Heart right ventricle (tissue), 16 donors: ENCODE results near the gene ZBTB7A. TPM values are rescaled to one million over a fixed set of nuclear protein-coding genes. Genes with fewer than 3 reads are reported as not detected.

Experiments
- ATAC-seq, 8 donors: fragments of 200-7000 bp; cut with Tn5 transposase; one replicate each; pipeline ENCODE4 v1.9.1; 2020; ENCODE audit warnings: mild to moderate bottlenecking in 8 of 8, moderate library complexity in 8 of 8, moderate number of reproducible peaks in 1 of 8
- DNase-seq, 2 donors: peaks; one replicate each; pipeline ENCODE4 v3.0.0-alpha.2; 2020
- H3K27ac ChIP-seq, 10 donors: fragments of 200-600 bp; sonication (generic) in 2 of 10; one replicate each; pipeline versions ENCODE4 v1.5.0 to v1.8.0; 2020 to 2022; ENCODE audit warnings: mild to moderate bottlenecking in 3 of 10
- H3K27me3 ChIP-seq, 7 donors: fragments of 200-600 bp; one replicate each; pipeline ENCODE4 v1.8.0; 2021 to 2022; ENCODE audit warnings: mild to moderate bottlenecking in 2 of 7
- H3K36me3 ChIP-seq, 9 donors: fragments of 200-600 bp; sonication (generic) in 1 of 9; one replicate each; pipeline versions ENCODE4 v1.5.0 to v1.8.0; 2020 to 2022; ENCODE audit warnings: mild to moderate bottlenecking in 2 of 9
- H3K4me1 ChIP-seq, 9 donors: fragments of 200-600 bp; sonication (generic) in 1 of 9; one replicate each; pipeline versions ENCODE4 v1.5.0 to v1.8.0; 2020 to 2022; ENCODE audit warnings: mild to moderate bottlenecking in 4 of 9
- H3K4me3 ChIP-seq, 10 donors: fragments of 200-600 bp; sonication (generic) in 2 of 10; one replicate each; pipeline versions ENCODE4 v1.5.0 to v1.8.0; 2020 to 2022; ENCODE audit warnings: mild to moderate bottlenecking in 7 of 10, moderate library complexity in 2 of 10
- H3K9me3 ChIP-seq, 11 donors: fragments of 200-600 bp in 10 of 11; sonication (generic) in 2 of 11; one replicate each; pipeline versions ENCODE4 v1.5.0 to v1.8.0; 2013 to 2022; ENCODE audit warnings: mild to moderate bottlenecking in 2 of 11, control low read depth in 1 of 11, moderate library complexity in 1 of 11
- CTCF ChIP-seq, 9 donors: fragments of 200-600 bp; sonication (generic) in 2 of 9; IDR thresholded peaks; one replicate each; pipeline versions ENCODE4 v1.5.0 to v1.8.0; 2021 to 2022; ENCODE audit warnings: antibody characterized with exemption in 9 of 9, mild to moderate bottlenecking in 5 of 9, moderate library complexity in 1 of 9
- WGBS, 2 donors: extraction: QIAGEN DNeasy Blood & Tissue Kit; methylation state at CpG; one replicate each; pipeline ENCODE4 v1.1.7; 2013; ENCODE audit warnings: inconsistent platforms in 1 of 2; 5-methylcytosine and 5-hydroxymethylcytosine counted together
- intact Hi-C, 10 donors: fragments of 100-400 bp; cut with DNase I; formaldehyde crosslinking; loops; one replicate each; pipeline versions ENCODE4 v1.11.1 to v1.14.2; 2022
- polyA plus RNA-seq, 2 donors: library from polyadenylated mRNA; stranded (reverse); fragments of 200-250 nt; gene quantifications; one replicate each; pipeline ENCODE4 v1.2.3, GENCODE V29; 2013
- total RNA-seq, 10 donors: library from RNA; stranded (reverse); fragmentation: NEBNext Ultra II Directional in 3 of 10; extraction: Animal tissue kit (Norgen Biotek cat#: 25700) in 3 of 10; gene quantifications; one replicate each; pipeline versions ENCODE4 v1.2.1 to v1.2.4, GENCODE V29; 2021 to 2023
- donor health status: Arrhythmogenic right ventricular cardiomyopathy.
- donor health status: ischemic (EF 13 %, LVEDD 7.1; RV severe dilation, severe dysfunction).
- donor health status: healthy with polysubstance abuse.
- donor health status: DM: no; HTN: yes; CAD: no.
- donor health status: DM: no; HTN: no; CAD: no.
- donor health status: ischemic (EF 25% LVEDD 6.9; RV normal size, moderate dysfunction).
- donor health status: ischemic (EF 25% LVEDD 5.7; RV mildly dilated, moderate dysfunction).
- donor health status: healthy.
- donor health status: DM: yes; HTN: yes; CAD: no.
- donor health status: Ischemic cardiomyopathy.
- donor health status: ischemic (EF 35%, LVEDD 5.7; RV mildly dilated, moderate dysfunction).
- donor health status: nonischemic (EF 11% LVEDD 7.7; RV severe dilation, severe dysfunction).
- donor health status: DM: yes; HTN: yes; CAD: no.
- donor health status: PGD.
- donor health status: ischemic (EF 29% LVEDD 5.4; RV normal size, mild dysfunction).
- donor health status: nonischemic (EF 23%, LVEDD 6.1; RV moderate dilation, normal function).

The ZBTB7A gene
- total and polyA plus RNA-seq, 12 donors: 9.6 to 40.5 (median 25.2) TPM

DNA sequence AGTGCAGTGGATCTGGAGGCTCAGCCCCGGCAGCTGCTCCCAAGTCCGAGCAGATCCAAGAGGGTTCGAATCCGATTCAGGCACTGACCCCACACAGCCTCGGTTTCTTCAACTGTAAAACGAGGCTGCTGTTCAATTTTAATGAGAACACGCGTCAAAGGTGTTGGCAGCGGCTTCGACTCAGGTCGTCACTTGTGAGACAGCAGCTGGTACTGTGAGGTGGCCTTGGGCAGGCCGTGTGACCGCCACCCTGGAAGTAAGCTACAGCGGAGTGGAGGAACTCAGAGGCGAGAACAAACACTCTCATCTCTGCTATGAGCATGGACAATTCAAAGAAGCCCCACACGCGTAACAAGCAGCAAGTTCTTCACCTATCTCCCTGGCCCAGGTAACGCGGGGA, 47.5 kb upstream of the ZBTB7A start:
- intact Hi-C loops: loop anchor here in 2 of 10 donors (5.0 to 10.0 kb wide), 2 partner anchors 37 to 119 kb away; no protein-coding TSS in a partner anchor
- peaks cover 0 to 98% (median 31%) of the 10 kb centered on the region in 9 donors for H3K36me3 ChIP-seq

GRCh38 chr19:4113398-4114088, 46.8 kb upstream of the ZBTB7A start:
- 71 to 72% methylated on average over 22 of the region's 22 CpGs for WGBS, 2 donors
- TF ChIP-seq CTCF (IDR thresholded peaks at IDR 0.05): no peak
- H3K4me3 ChIP-seq: no peak overlapping the region
- H3K36me3 ChIP-seq: peaks cover 0 to 98% (median 38%) of the 10 kb centered on the region in 9 donors
- H3K27ac ChIP-seq: peak overlapping the region in 2 of 10 donors; percentile 25 to 36
- H3K27me3 ChIP-seq: no peaks in the 10 kb centered on the region
- peaks cover 6 to 39% (median 30%) of the 10 kb centered on the region in 9 donors for H3K4me1 ChIP-seq
- intact Hi-C loops: loop anchor here in 2 of 10 donors (5.0 to 10.0 kb wide), 2 partner anchors 36 to 119 kb away; no protein-coding TSS in a partner anchor
- no peaks in the 10 kb centered on the region for H3K9me3 ChIP-seq
- ATAC-seq (peak in 6 of 8 donors; percentile 28 to 65 (median 36)), DNase-seq (no peak)

More for the DNA sequence above, 47.5 kb upstream of the ZBTB7A start:
- Histone ChIP-seq H3K4me3 (no peak overlapping the region), H3K9me3 (no peaks in the 10 kb centered on the region), H3K4me1 (peaks cover 6 to 37% (median 30%) of the 10 kb centered on the region in 9 donors), H3K27me3 (no peaks in the 10 kb centered on the region), H3K27ac (peak overlapping the region in 2 of 10 donors; percentile 36 to 75)
- ATAC-seq (no peak), DNase-seq (no peak)
- 90 to 91% methylated on average over 19 of the region's 19 CpGs for WGBS, 2 donors
- TF ChIP-seq CTCF (IDR thresholded peaks at IDR 0.05): no peak

GRCh38 chr19:4112367-4112766, 45.7 kb upstream of the ZBTB7A start:
- Histone ChIP-seq H3K4me1 (peaks cover 6 to 41% (median 30%) of the 10 kb centered on the region in 9 donors), H3K9me3 (no peaks in the 10 kb centered on the region), H3K36me3 (peaks cover 0 to 98% (median 44%) of the 10 kb centered on the region in 9 donors), H3K4me3 (no peak overlapping the region), H3K27ac (no peak overlapping the region), H3K27me3 (no peaks in the 10 kb centered on the region)
- 93 to 97% methylated on average over 15 to 17 of the region's 17 CpGs for WGBS, 2 donors
- ATAC-seq (no peak), DNase-seq (no peak)
- intact Hi-C loops: loop anchor here in 2 of 10 donors (5.0 to 10.0 kb wide), 2 partner anchors 35 to 118 kb away; no protein-coding TSS in a partner anchor
- TF ChIP-seq CTCF (IDR thresholded peaks at IDR 0.05): no peak

DNA sequence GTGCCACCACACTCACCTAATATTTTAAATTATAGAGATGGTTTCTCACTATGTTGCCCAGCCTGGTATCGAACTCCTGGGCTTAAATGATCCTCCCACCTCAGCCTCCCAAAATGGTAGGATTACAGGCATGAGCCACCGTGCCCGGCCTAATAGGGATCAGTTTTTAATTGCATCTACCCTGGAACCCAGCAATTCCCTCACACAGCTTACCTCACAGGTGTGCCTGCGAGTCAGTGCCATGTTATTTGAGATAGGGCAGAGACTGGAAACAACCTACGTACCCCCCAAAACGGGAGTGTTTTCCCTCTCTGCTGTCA, 42.9 kb upstream of the ZBTB7A start:
- Histone ChIP-seq H3K36me3 (peaks cover 0 to 97% (median 55%) of the 10 kb centered on the region in 9 donors), H3K27ac (peak overlapping the region in 1 of 10 donors; percentile 76), H3K27me3 (no peaks in the 10 kb centered on the region), H3K9me3 (no peaks in the 10 kb centered on the region), H3K4me3 (no peak overlapping the region), H3K4me1 (peaks cover 0 to 33% (median 16%) of the 10 kb centered on the region in 9 donors)
- WGBS, 2 donors: 96% methylated on average over 6 of the region's 6 CpGs
- TF ChIP-seq CTCF (IDR thresholded peaks at IDR 0.05): no peak
- DNase-seq: no peak
- intact Hi-C loops: no loop called here
- ATAC-seq: no peak
